ENCODE measurements around the gene ADGRL1. TPM values are rescaled to one million over a fixed set of nuclear protein-coding genes. Genes with fewer than 3 reads are reported as not detected.

Gene ADGRL1
- total RNA-seq, 1 experiment from 2014 or later: 88.6 TPM

GRCh38 chr19:14136509-14137281 is 69.3 kb downstream of the ADGRL1 start, which contains the start of gene ASF1B (continued):
- no peak for TF ChIP-seq EGR1 (IDR thresholded peaks at IDR 0.05; ENCODE audit: low read depth)

- POLR2A ChIA-PET: interaction anchor here (0.6 to 2.1 kb wide), 24 partner anchors 10 to 383 kb away, joined by 3 to 14 read pairs (median 4); partner anchors contain the start of genes DNAJB1 and ZSWIM4
- H2AFZ ChIP-seq (ENCODE audit: low read depth, low read length, poor library complexity, severe bottlenecking): no peak overlapping the region
Observed at GRCh38 chr19:14135985-14136508, 69.9 kb downstream of the ADGRL1 start.

GRCh38 chr19:14135355-14135754 is 70.6 kb downstream of the ADGRL1 start:
- H3K27ac ChIP-seq (ENCODE audit: low read depth, low read length): peak overlapping the region; percentile 73
- no TSS peak for BruUV-seq (replicated peaks)

More at GRCh38 chr19:14135985-14136508, 69.9 kb downstream of the ADGRL1 start:
- TF ChIP-seq ZFX (IDR thresholded peaks at IDR 0.05) (peak; percentile 60; the same call in 1 of the 2 replicates), MAX (IDR thresholded peaks at IDR 0.05) (no peak)
- Histone ChIP-seq H4K20me1 (ENCODE audit: insufficient read depth) (no peaks in the 10 kb centered on the region), H3K9ac (ENCODE audit: low read length) (peak overlapping the region; percentile 86), H3K9me3 (ENCODE audit: control insufficient read depth in 1 of 2, insufficient read depth in 1 of 2, low read depth in 1 of 2, low read length in 2 of 2) (no peaks in the 10 kb centered on the region), H3K4me2 (ENCODE audit: low read length) (peak overlapping the region; percentile 94), H3K4me1 (ENCODE audit: control insufficient read depth in 1 of 2, insufficient read depth in 2 of 2, low read length in 2 of 2) (peaks cover 13 to 31% of the 10 kb centered on the region in 2 experiments), H3K27me3 (ENCODE audit: insufficient read depth, low read length) (no peaks in the 10 kb centered on the region), H3K9me2 (ENCODE audit: insufficient read depth) (no peaks in the 10 kb centered on the region), H3K4me3 (replicated peaks in 1 of 2; ENCODE audit: low read depth in 1 of 2, low read length in 2 of 2) (peak overlapping the region; percentile 69 to 87), H3K27ac (ENCODE audit: low read depth, low read length) (peak overlapping the region; percentile 73), H3K36me3 (ENCODE audit: control insufficient read depth in 1 of 2, insufficient read depth in 2 of 2, low read length in 2 of 2) (peaks cover 0 to 7% of the 10 kb centered on the region in 2 experiments; a peak in 1 of 4 replicates), H3K79me2 (ENCODE audit: insufficient read depth, low read length) (peaks cover 50% of the 10 kb centered on the region)
- intact Hi-C loops (cut with micrococcal nuclease): loop anchor here (5.0 kb wide), 3 partner anchors 271 to 351 kb away; no protein-coding TSS in a partner anchor
- CTCF ChIA-PET: interaction anchor here (0.6 to 2.7 kb wide), 41 partner anchors 8 to 360 kb away, joined by 3 to 35 read pairs (median 4); partner anchors contain the start of genes ADGRE5, GIPC1 and PRKACA
- DNase-seq (ENCODE audit: low read depth, low spot score): no peak
- RAD21 ChIA-PET (ENCODE audit: low non-redundant PET in 1 of 2, low total read pairs in 2 of 2, uncharacterized antibody in 2 of 2, unreplicated experiment in 2 of 2): interaction anchor here (0.6 to 1.7 kb wide), 9 partner anchors 12 to 339 kb away, joined by 3 to 13 read pairs (median 5); partner anchors contain the start of gene PTGER1 (in 1 of the 2)
- no TSS peak for BruUV-seq (replicated peaks)
- ATAC-seq: peak; percentile 6

More at GRCh38 chr19:14135355-14135754, 70.6 kb downstream of the ADGRL1 start:
- Histone ChIP-seq H3K36me3 (ENCODE audit: control insufficient read depth in 1 of 2, insufficient read depth in 2 of 2, low read length in 2 of 2) (peaks cover 0 to 7% of the 10 kb centered on the region in 2 experiments; a peak in 1 of 4 replicates), H3K9ac (ENCODE audit: low read length) (peak overlapping the region; percentile 86), H4K20me1 (ENCODE audit: insufficient read depth) (no peaks in the 10 kb centered on the region), H3K4me2 (ENCODE audit: low read length) (peak overlapping the region; percentile 94), H3K9me2 (ENCODE audit: insufficient read depth) (no peaks in the 10 kb centered on the region), H3K27me3 (ENCODE audit: insufficient read depth, low read length) (no peaks in the 10 kb centered on the region), H3K4me3 (replicated peaks in 1 of 2; ENCODE audit: low read depth in 1 of 2, low read length in 2 of 2) (peak overlapping the region; percentile 69 to 87), H2AFZ (ENCODE audit: low read depth, low read length, poor library complexity, severe bottlenecking) (no peak overlapping the region), H3K9me3 (ENCODE audit: control insufficient read depth in 1 of 2, insufficient read depth in 1 of 2, low read depth in 1 of 2, low read length in 2 of 2) (no peaks in the 10 kb centered on the region), H3K79me2 (ENCODE audit: insufficient read depth, low read length) (peaks cover 51% of the 10 kb centered on the region), H3K4me1 (ENCODE audit: control insufficient read depth in 1 of 2, insufficient read depth in 2 of 2, low read length in 2 of 2) (peaks cover 13 to 27% of the 10 kb centered on the region in 2 experiments)
- ChIA-PET POLR2A (interaction anchor here (0.6 to 2.1 kb wide), 4 partner anchors 10 to 201 kb away, joined by 5 to 14 read pairs (median 6); no protein-coding TSS in a partner anchor), CTCF (no interaction called here), RAD21 (ENCODE audit: low non-redundant PET in 1 of 2, low total read pairs in 2 of 2, uncharacterized antibody in 2 of 2, unreplicated experiment in 2 of 2) (no interaction called here)
- TF ChIP-seq CBX3 (IDR thresholded peaks at IDR 0.05; ENCODE audit: low read depth) (no peak), RAD21 (IDR thresholded peaks at IDR 0.05; ENCODE audit: low read depth) (no peak), ELF1 (IDR thresholded peaks at IDR 0.05; ENCODE audit: borderline replicate concordance, low read depth) (no peak), REST (IDR thresholded peaks at IDR 0.05; ENCODE audit: low read depth) (no peak), ZBTB33 (IDR thresholded peaks at IDR 0.05; ENCODE audit: extremely low read depth, insufficient replicate concordance, low read length) (no peak)
- no peak for DNase-seq (ENCODE audit: low read depth, low spot score)
- intact Hi-C loops (cut with micrococcal nuclease): loop anchor here (5.0 kb wide), 3 partner anchors 272 to 352 kb away; no protein-coding TSS in a partner anchor
- no peak for ATAC-seq
